ENCODE results near the gene STIMATE.

DNA sequence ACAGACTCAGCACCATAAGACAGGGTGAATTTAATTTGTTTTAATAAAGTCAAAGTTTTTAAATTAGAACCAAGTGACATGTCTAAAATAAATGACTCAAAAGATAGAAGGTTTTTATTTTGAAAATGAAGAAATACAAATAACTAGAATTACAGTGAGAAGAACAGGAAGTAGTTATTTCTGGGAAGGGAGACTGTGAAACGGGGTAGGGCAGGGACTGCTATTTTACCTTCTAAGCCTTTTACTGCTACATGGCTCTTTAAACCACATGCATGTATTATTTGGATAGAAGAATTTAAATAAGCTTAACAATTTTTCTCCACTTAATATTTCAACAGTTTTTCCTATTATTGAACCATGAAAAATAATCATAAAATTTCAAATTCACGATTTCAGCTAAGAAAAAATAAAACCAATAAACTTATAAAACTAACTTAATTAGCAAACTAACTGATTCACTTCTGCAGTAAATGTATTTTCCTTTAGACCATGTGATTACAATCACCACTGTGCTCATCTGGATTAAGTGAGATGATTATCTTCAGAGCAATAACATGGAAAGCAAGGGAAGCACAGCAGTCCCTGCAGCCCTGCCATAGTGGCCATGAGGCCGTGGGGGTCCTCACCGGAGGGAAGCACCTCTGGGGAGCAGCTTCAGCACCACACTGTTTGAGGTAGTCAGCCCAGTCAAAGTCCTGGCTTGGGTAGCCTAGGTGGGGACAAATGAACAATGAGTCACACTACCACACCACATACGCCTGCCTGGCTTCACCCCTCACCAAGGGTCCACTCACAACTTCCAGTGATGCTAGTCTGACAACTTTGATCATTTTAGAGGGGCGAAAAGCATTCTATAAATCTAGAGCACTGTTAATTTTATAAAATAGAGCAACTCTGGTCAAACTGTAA, 28.3 kb upstream of the STIMATE start:
- TF ChIP-seq EZH2 (IDR thresholded peaks at IDR 0.05; ENCODE audit: insufficient read depth, poor library complexity, severe bottlenecking): no peak
- TF ChIP-seq EZH2phosphoT487 (IDR thresholded peaks at IDR 0.05; ENCODE audit: insufficient read depth, low read depth): no peak
